GM19455 (cell line): ENCODE data around the gene WDR18.

Source experiments
- ATAC-seq: cut with Tn5 transposase; IDR thresholded peaks from one replicate; pipeline ENCODE4 v1.9.1; 2021; ENCODE audit not compliant: unreplicated experiment

Gene WDR18

DNA sequence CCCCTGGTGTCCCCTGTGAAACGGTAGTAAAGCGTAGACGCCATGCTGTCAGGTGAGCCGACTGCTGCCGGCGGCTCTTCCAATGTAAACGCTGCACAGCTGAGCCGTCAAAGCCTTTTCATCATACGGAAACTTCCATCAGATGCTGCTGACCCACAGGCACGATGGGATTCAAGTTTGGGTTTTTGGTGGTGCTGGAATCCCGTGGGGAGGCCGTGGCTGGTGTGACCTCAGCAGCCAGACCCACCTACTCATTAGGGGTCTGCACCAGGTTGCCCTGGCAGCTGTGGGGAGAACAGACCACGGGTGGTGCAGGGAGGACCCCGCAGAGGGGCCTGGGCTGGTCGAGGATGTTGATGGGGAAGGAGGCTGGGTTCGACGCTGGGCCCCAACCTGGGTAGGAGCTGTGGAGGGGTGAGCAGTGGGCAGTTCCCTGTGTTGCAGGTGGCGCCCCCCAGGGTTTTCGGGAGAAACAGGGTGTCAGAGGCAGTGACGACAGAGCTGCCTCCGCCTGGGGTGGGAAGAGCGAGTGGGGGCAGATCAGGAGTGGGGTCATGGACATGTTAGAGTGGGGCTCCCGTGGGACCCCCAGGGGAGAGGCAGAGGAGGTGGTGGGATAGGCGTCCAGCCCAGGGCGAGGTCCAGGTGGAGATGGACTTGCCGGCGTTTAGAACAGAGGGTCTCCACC lies 22.7 kb downstream of the WDR18 start:
- ATAC-seq = no peak

DNA sequence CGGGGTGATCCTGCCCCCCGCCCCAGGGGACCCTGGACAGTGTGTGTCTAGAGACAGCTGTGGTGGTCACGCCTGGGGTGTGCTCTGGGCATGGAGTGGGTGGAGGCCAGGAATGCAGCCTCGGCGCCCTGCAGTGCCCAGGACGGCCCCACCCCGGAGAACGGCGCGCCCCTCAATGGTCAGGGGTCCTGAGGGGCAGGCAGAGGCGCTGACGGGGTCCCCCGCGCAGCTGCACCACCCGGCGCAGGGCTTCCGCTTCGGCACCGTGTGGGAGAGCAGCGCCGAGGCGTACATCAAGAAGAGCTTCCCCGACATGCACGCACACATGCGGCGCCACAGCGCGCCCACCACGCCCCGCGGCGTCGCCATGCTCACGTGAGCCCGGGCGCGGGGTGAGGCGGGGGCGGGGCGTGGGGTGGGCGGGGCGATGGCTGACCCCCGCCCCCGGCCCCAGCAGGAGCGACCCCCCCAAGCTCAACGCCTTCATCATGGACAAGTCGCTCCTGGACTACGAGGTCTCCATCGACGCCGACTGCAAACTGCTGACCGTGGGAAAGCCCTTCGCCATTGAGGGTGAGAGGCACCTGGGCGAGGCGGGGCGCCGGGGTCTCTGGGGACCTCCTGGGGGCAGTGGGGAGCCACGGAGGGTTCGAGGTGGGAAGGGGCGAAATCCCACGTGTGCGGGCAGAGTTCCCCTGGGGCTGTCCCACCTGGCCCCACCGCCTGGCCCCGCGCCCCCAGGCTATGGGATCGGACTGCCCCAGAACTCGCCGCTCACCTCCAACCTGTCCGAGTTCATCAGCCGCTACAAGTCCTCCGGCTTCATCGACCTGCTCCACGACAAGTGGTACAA lies 23.5 kb downstream of the WDR18 start:
- ATAC-seq = no peak

DNA sequence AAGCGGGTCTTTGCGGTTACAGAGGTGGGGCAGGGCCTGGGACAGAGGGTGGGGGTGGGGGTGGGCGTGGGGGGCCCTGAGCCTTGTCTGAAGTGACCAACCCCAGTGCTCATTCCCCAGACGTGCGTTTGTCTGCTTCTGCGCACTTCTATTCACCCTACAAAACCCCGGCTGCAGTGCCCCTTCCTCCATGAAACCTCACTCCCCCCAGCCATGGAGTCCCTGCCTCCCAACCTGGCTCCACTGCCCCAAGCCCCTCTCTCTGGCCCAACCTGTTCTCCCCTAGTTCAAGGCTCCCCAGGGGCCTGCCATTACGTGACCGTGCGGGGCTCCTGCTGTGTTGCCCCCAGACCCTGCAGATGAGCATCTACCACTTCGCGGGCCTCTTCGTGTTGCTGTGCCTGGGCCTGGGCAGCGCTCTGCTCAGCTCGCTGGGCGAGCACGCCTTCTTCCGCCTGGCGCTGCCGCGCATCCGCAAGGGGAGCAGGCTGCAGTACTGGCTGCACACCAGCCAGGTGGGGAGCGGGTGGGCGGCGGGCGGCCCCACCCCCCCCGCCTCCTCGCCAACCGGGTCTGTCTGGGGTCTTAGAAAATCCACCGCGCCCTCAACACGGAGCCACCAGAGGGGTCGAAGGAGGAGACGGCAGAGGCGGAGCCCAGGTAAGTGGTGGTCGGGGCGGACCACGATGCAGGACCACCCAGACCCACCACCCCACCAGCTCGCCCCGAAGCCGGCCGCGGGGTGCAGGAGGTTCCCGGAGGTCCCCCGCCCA lies 24.3 kb downstream of the WDR18 start:
- no peak for ATAC-seq

DNA sequence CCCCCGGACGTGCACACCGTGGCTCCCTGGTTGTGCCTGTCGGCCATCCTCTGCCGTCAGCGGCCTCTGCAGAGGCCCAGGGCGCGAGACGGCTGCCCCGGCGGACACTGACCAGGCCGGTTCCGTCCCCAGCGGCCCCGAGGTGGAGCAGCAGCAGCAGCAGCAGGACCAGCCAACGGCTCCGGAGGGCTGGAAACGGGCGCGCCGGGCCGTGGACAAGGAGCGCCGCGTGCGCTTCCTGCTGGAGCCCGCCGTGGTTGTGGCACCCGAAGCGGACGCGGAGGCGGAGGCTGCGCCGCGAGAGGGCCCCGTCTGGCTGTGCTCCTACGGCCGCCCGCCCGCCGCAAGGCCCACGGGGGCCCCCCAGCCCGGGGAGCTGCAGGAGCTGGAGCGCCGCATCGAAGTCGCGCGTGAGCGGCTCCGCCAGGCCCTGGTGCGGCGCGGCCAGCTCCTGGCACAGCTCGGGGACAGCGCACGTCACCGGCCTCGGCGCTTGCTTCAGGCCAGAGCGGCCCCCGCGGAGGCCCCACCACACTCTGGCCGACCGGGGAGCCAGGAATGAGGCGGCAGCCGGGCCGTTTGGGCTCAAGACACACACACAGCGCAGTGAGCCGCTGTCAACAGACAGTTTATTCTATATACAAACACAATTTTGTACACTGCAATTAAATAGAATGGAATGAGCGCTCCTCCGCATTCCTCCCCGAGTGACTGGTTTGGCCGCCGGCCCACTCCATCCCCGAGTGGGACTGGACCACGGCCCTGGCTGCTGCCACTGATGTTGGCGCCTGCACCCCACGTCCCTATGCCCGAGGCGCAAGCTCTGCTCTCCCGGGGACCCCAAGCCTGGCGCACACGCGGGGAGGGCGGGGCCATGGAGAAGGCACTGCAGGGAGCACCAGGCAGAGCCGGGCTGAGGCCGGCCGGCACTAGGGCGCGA lies 25.2 kb downstream of the WDR18 start:
- no peak for ATAC-seq

DNA sequence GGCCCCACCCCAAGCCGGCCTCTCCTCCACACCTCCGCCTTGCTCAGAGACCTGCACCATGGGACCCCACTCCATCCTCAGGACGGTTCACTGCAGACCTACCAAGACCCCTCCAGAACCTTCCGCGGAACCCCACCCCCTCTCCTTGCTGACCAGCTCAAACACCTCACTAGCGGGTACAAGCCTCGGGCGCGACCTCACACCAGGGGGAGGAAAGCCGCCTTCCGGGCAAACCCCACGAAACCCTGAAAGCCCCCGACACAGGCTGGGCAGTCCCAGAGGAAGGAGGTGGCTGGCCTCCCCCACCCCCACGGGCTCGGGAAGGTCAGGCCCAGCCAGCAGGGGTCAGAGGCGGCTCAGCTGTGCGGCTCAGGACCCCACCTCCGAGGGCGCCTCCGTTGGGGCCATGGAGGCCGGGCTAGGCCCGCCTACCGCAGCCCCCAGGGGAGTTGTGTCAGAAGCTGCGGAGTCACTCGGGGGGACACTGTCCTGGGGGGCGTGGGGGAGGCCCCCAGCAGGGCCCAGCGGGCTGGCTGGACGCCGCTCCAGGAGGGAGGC lies 25.9 kb downstream of the WDR18 start:
- ATAC-seq = no peak

DNA sequence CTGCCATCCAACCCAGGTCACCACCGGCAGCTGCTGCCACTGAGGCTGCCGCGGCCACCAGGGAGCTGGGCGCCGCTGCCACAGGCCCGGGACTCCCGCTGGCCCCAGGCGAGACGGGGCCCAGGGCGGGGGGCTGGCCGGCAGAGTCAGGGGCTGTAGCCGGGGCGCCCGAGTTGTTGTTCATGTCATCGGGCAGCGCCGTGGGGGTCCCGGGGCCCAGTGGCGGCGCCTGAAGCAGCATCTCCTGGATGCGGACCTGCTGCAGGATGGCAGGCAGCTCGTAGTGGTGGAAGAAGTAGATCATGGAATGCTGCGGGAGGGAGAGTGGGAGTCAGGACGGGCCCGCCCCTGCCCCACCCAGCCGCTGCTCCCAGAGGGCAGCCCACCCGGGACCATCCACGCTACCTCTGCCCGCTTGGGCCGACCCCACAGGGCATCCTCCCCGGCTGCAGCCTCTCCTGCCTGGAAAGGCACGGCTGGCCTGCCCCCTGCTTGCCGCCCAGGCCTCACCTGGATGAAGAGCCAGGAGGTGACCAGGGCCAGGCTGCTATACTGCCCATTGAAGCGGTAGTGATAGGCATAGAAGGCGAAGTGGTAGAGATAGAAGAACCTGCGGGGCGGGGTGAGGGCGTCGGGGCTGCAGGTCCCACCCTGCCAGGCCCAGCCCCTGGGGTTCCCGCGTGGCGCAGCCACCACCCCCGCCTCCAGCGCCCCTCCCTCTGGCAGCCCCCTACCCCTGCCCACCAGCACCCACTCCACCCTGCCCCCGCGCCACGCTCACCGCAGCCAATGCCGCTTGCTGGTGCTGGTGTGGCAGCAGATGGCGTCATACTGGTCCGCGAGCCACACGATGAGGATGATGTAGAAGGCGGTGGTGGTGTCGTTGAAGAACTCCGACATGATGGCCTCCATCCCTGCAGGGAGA lies 26.7 kb downstream of the WDR18 start:
- no peak for ATAC-seq

DNA sequence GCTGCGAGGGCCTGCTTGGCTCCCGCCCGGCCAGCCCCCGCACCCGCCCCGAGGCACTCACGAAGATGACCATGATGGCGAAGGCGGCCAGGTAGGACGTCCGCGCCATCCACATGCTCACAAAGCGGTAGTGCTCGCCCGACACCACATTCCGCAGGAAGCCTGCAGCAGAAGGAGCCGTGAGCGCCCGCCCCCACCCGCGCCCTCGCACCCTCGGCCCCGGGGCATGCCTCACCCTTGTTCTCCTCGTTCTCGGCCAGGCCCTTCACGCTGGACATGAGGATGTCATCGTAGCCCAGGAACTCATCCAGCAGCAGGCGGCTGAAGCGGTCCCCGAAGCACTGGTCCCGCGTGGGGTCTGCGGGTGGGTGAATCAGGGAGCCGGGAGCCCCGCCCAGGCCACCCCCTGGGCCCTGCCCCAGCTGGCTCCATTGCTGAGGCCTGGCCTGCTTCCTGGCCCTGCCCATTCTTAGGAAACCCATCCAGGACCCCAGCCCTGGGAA lies 27.7 kb downstream of the WDR18 start:
- ATAC-seq = no peak

DNA sequence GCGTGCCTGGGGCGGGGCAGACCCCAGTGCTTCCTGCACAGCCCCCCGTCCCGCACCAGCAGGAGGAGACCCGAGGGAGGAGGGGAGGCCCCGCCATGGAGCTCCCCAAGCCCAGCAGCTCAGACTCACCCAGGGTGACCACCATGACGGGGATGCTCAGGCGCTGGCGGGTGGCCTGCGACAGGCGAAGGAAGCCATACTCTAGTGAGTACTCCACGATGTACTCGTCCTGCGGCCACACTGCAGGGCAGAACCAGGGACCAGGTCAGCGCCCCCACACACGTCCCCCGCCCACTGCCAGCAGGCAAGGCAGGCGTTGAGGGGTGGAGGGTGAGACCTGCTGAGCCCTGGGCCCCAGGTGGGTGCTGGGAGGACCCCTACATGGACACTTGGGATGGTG lies 28.2 kb downstream of the WDR18 start:
- ATAC-seq = no peak

DNA sequence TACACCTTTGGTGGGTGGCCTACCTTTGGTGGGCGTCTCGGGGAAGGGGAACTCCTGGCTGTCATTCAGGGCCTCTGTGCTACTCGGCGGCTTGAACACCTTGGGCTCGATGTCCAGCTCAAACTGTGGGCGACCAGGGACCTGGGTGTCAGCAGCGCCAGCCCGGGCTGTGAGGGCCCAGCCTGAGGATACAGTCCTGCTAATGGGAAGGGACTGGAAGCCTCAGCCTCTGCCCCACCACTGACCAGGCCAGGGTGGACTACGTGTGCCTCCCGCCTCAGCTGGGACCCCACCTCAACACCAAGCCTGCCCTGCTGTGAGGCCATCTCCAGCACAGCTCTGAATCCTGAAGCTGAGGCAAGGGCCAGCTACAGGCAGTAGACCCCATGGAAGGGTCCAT lies 29.1 kb downstream of the WDR18 start:
- no peak for ATAC-seq

DNA sequence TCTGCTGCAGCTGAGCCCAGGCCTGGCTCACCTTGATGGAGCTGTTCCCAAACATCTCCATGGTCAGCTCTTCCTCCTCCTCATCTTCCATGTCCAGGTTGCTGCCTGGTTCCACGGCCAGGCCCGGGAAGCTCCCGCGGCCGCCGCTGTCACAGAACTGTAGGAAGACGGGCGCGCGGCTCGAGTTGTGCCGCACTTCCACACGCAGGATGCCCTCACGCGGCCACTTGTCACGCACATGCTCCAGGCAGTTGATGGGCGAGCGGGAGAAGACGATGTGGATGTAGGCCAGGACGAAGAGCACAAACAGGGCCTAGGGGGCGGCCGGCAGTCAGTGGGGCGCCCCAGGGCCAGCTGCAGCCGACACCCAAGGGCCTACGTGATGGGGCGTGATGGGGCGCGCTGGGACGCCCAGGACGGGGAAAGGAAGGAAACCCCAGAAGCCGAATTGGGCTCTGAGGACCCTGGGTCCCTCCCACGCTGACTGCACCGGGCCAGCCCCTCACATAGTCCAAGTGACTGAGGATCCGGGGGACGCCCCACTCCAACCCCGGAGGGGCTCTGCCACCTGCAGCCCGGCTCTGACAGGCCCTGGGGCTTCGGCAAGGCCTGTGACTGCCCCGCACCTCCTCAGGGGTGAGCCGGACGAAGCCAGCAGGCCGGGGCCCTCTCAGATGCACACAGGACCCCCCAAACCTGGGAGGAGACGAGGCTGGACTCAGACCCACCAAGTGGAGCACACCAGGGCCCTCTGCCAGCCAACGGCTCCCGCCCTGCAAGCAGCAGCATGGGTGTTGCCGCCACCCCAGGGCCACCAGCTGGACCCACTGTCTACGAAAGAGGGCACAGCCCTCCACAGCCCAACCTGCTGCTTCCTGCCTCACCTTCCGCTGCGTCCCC lies 30.3 kb downstream of the WDR18 start:
- ATAC-seq = no peak

DNA sequence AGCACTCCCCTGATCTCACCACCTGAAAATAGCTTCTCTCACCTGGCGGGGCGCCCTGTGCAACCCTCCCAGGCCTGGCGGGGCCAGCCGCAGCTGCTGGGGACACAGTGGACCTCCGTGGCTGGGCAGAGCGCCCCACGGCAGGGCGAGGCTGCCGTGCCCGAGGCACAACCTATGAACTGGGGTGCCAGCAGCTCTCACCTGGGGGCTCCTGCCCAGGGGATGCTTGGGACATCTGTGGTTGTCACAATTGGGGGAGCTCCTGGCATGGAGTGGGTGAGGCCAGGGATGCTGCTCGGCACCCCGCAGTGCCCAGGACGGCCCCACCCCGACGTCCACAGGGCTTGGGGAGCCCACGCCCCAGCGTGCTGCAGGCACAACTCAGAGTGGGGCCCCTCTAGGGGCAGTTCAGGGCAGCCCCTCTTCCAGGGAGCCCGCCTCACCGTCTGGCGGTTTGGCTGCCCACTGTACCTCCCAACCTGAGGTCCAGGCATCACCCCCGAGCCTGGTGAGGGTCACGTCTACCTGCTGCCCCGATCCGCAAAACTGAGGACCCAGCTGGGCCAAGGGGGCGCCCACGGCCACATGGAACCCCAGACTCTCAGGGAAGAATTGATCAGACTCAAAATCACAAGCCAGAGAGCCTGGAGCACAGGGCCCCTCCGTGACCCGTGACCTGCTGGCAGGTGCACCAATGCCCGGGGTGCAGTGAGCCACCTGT lies 31.1 kb downstream of the WDR18 start:
- ATAC-seq = no peak

DNA sequence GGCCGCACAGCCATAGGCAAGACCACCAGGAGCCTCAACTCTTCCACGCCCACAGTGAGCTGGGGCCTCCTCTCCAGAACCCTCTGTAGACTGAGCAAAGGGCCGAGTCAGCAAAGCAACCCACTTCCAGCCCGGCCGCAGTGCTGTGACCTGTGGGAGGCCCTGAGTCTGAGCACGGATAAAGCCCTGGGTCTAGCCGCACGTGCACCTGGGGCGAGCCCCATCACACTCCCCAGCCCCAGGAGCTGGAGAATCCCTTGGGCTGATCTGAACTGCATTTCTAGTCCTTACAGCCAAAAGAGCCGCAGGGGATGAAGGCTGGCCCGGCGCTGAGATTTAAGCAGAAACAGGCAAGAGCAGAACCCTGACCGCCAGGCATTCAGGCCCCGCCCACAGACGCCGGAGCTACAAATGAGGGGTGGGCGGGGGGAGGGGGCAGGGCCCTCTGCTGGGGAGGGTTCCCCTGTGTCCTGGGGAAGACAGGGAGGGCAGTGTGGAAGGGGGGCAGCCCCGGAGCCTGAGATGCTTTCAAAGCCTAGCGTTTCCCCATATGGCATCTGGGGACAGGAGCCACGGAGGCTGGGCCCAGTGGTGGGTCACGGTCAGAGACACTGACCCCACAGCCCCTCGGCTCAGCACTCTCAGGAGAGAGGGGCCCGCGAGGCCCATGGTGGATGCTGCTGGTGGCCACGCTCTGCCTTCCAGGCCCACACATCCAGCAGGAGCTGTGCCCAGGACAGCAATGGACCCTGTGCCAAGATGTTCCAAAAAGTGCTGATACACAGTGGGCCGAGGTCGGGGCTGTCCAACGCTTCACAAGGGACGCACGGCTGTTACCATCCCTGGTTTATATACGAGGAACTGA lies 31.9 kb downstream of the WDR18 start:
- no peak for ATAC-seq

DNA sequence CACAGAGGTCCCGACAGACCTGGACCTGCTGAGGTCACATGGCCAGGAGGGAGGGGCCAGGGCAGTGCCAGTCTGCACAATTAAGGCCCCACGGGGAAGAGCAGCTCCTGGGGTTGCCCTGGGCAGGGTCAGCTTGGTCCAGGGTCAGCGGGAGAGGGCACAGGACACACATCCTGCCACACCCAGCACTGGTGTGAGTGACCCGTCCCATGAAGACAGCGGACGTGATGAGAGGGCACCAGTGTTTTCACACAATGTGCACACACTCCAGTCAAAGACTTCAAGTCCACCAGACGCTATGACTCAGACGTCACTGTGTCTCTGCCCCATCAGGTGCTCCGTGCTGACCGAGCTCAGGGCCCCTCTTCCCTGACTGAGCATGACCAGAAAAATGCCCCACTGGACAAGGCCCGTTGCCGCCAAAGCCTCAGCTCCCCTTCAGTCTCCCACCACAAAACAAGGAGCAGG lies 32.5 kb downstream of the WDR18 start:
- ATAC-seq = no peak

DNA sequence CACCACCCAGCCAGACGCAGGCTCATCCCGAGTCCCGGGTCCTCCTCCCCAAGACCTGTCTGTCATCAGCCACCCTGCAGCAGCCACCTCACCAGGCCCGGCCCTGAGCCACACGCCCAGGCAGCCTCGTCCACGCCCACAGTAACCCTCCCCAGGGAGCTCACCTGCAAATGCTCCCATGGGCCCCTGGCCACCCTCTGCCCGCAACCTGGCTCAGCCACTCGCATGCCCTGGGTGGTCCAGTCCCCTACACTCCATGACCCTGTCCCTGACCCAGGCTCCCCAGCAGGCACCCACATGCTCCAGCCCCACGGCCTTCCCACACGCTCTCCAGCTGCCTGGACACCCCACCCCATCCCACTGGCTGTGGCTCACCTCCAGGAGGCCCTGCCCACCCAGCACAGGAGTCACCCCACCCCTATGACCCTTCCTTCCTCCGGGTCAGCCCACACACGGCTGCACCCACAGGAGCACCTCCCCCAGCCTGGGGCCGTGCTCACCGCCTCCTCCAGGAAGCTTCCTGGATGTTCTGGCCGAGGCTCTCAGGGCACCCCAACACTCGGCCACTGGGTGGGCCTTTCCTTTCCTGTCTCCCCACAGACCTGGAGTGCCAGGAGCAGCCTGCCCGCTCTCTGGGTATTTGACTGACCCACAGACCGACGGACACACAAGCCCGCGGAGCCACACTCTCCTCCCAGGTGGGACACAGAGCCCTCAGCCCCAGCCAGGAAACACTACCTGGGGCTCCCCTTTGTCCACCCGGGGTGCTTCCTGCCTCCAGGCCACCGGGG lies 33.2 kb downstream of the WDR18 start:
- no peak for ATAC-seq

DNA sequence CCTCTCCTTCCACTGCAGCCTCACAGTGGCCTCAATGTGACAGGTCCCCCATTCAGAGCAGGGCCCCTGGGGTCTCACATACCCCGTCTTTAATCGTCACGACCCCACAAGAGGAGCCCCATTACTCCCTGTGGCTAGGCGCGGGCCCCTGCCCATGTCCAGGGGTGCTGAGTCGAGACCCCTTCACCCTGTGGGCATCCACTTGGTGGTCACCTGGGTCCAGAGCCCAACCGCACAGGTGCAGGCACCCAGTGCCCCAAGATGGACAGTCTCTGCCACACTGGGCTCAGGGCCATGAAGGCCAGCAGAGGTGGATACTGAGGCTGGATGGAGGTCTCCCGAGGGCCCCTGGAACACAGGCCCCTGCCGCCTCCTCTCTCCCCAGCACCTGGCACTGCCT lies 33.8 kb downstream of the WDR18 start:
- no peak for ATAC-seq

DNA sequence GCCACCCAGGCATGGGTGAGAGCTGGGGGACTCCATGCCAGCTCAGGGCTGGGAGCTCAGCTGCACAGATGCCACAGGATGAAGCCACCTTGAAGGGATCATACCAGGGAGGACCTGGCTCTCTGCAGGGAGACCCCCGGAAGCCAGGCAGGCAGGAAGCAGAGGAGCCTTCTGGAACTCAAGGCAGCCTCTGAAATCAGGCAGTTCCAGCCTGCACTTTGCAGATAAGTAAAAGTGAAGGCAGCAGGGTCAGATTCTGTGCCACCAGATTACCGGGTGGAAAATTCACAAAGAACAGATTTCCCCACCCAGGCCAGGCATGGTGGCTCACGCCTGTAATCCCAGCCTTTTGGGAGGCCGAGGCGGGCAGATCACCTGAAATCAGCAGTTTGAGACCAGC lies 34.2 kb downstream of the WDR18 start:
- no peak for ATAC-seq
